Mesothelial cell of epicardium (in vitro differentiated cells): ENCODE measurements around the gene GPC4. TPM values are rescaled to one million over a fixed set of nuclear protein-coding genes. Genes with fewer than 3 reads are reported as not detected.

ENCODE experiments used
- DNase-seq, 2 experiments: peaks; one replicate each; pipeline ENCODE4 v3.0.0; 2021; ENCODE audit warnings: low spot score in 2 of 2; ENCODE audit not compliant: unreplicated experiment in 2 of 2
- H3K27ac Mint-ChIP-seq: 2 replicates; pipeline ENCODE4 v1.8.0; 2021; ENCODE audit warnings: mixed read lengths
- H3K27me3 Mint-ChIP-seq: 2 replicates; pipeline ENCODE4 v1.8.0; 2021; ENCODE audit warnings: low read depth, mixed read lengths
- H3K36me3 Mint-ChIP-seq: 2 replicates; pipeline ENCODE4 v1.8.0; 2021; ENCODE audit warnings: mixed read lengths
- H3K4me1 Mint-ChIP-seq: 2 replicates; pipeline ENCODE4 v1.8.0; 2021; ENCODE audit warnings: mixed read lengths
- H3K4me3 Mint-ChIP-seq: 2 replicates; pipeline ENCODE4 v1.8.0; 2021; ENCODE audit warnings: mild to moderate bottlenecking, moderate library complexity, mixed read lengths
- H3K9me3 Mint-ChIP-seq: 2 replicates; pipeline ENCODE4 v1.8.0; 2021; ENCODE audit warnings: mixed read lengths
- total RNA-seq: library from RNA; stranded (reverse); gene quantifications from 3 replicates; pipeline ENCODE4 v1.2.1, GENCODE V29; 2021
- TF ChIP-seq, protein P1 (sequence below): fragments of 200-600 bp; sonication (generic); IDR thresholded peaks from one replicate; pipeline ENCODE4 v1.5.0; 2021; ENCODE audit warnings: antibody characterized with exemption; ENCODE audit not compliant: unreplicated experiment

Gene GPC4
- total RNA-seq, 1 donor from 2014 or later: 44.8 TPM

- Mint-ChIP-seq H3K27me3 (peaks cover 20% of the 10 kb centered on the region), H3K4me1 (peaks cover 11% of the 10 kb centered on the region), H3K36me3 (no peaks in the 10 kb centered on the region), H3K4me3 (no peak overlapping the region), H3K27ac (peak overlapping the region; percentile 43), H3K9me3 (no peaks in the 10 kb centered on the region)
- DNase-seq: no peak
- TF ChIP-seq, protein P1, sequence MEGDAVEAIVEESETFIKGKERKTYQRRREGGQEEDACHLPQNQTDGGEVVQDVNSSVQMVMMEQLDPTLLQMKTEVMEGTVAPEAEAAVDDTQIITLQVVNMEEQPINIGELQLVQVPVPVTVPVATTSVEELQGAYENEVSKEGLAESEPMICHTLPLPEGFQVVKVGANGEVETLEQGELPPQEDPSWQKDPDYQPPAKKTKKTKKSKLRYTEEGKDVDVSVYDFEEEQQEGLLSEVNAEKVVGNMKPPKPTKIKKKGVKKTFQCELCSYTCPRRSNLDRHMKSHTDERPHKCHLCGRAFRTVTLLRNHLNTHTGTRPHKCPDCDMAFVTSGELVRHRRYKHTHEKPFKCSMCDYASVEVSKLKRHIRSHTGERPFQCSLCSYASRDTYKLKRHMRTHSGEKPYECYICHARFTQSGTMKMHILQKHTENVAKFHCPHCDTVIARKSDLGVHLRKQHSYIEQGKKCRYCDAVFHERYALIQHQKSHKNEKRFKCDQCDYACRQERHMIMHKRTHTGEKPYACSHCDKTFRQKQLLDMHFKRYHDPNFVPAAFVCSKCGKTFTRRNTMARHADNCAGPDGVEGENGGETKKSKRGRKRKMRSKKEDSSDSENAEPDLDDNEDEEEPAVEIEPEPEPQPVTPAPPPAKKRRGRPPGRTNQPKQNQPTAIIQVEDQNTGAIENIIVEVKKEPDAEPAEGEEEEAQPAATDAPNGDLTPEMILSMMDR: no peak
These were observed 22.1 kb upstream of the GPC4 start for GRCh38 chrX:133437356-133437755.

- Mint-ChIP-seq H3K4me1 (peaks cover 18% of the 10 kb centered on the region), H3K27ac (no peak overlapping the region), H3K9me3 (no peaks in the 10 kb centered on the region), H3K4me3 (no peak overlapping the region), H3K36me3 (no peaks in the 10 kb centered on the region), H3K27me3 (peaks cover 9% of the 10 kb centered on the region)
- no peak for DNase-seq
- TF ChIP-seq, protein P1: no peak
These were observed 20.3 kb upstream of the GPC4 start for GRCh38 chrX:133435544-133436124.

DNA sequence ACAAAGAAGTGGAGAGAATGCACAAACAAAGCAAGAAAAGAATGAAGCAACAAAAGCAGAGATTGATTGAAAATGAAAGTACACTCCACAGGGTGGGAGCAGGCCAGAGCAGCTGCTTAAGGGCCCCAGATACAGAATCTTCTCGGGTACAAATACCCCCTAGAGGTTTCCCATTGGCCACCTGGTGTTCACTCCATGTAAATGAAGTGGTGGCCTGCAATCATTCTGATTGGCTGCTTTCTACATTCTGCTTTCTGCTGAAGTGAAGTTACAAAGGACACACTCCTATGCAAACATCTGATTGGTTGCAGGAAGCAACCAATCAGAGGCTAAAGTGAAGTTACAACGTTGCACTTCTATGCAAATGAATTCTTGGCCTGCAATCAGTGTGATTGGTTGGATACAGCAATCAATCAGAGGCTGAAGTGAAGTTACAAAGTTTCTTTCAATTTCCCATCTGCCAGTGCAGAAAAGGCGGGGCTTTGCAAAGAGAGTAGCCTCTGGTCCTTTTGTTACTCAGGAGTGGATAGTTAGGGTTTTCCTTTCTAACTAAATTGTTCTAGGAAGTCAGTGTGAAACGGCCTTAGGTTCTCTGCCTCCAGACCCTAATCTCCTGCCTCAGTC is 19.0 kb upstream of the GPC4 start:
- Mint-ChIP-seq H3K4me3 (no peak overlapping the region), H3K9me3 (no peaks in the 10 kb centered on the region), H3K4me1 (peaks cover 22% of the 10 kb centered on the region), H3K27ac (no peak overlapping the region), H3K36me3 (no peaks in the 10 kb centered on the region), H3K27me3 (peaks cover 3% of the 10 kb centered on the region)
- no peak for DNase-seq
- TF ChIP-seq, protein P1: peak; percentile 40

DNA sequence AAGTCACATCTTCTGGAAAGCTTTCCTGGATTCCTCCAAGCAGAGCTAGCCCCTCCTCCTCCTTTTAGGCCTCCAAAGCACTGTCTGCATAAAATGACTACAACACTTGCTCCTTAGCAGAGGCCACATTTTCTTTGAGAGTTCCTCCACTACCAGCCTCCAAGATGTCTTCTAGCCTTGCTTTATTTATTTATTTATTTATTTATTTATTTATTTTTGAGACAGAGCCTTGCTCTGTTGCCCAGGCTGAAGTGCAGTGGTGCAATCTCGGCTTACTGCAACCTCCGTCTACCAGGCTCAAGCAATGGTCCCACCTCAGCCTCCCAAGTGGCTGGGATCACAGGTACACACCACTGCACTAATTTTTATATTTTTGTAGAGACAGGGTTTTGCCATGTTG is 4.6 kb upstream of the GPC4 start:
- H3K27me3 Mint-ChIP-seq: peaks cover 46% of the 10 kb centered on the region

DNA sequence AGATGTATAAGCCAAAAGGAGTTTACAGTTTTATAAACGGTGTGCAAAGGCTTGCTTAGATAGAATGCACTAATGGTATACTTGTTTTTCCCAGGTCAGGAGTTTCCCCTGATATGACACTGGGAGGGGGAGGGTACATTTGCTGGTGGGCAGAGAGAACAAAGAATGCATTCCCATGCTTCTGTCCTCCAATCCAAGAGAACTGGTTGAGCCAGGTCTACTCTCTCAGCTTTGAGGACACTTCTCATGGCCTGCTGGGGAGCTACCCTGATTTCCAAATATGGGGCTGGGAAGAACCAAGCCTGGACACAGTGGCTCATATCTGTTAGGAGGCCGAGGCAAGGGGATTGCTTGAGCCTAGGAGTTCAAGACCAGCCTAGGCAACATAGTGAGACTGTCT is 3.3 kb upstream of the GPC4 start:
- TF ChIP-seq, protein P1: no peak
- peaks cover 54% of the 10 kb centered on the region for H3K27me3 Mint-ChIP-seq
- peaks cover 23% of the 10 kb centered on the region for H3K4me1 Mint-ChIP-seq
- H3K27ac Mint-ChIP-seq: no peak overlapping the region
- no peaks in the 10 kb centered on the region for H3K36me3 Mint-ChIP-seq
- DNase-seq: no peak
- H3K4me3 Mint-ChIP-seq: no peak overlapping the region
- H3K9me3 Mint-ChIP-seq: peaks cover 15% of the 10 kb centered on the region

More for the DNA sequence above, 4.6 kb upstream of the GPC4 start:
- H3K4me1 Mint-ChIP-seq: peaks cover 16% of the 10 kb centered on the region
- no peak for DNase-seq
- TF ChIP-seq, protein P1: no peak
- no peak overlapping the region for H3K4me3 Mint-ChIP-seq
- no peaks in the 10 kb centered on the region for H3K36me3 Mint-ChIP-seq
- H3K27ac Mint-ChIP-seq: no peak overlapping the region
- peaks cover 15% of the 10 kb centered on the region for H3K9me3 Mint-ChIP-seq
